AG04450 (cell line): Measurements from ENCODE around the gene PTX4. TPM values are rescaled to one million over a fixed set of nuclear protein-coding genes. Genes with fewer than 3 reads are reported as not detected.

Experiments used
- CTCF ChIA-PET: fragments of 300-600, 350-600 bp; formaldehyde crosslinking; extraction: SDS; loops from one replicate; lab custom pipeline; 2022; ENCODE audit warnings: antibody characterized with exemption, inconsistent platforms; lab: Charles Lee
- POLR2A ChIA-PET: fragments of 350-600 bp; formaldehyde crosslinking; extraction: SDS; loops from one replicate; lab custom pipeline; 2021; ENCODE audit warnings: antibody characterized with exemption, inconsistent platforms; lab: Yijun Ruan, JAX
- DNase-seq: peaks from one replicate; pipeline ENCODE4 v3.0.0-alpha.2; 2011; ENCODE audit warnings: low read depth, low spot score
- H3K27ac ChIP-seq: one replicate; pipeline ENCODE4 v1.5.1; 2012; ENCODE audit warnings: low read depth, low read length, control low read depth
- H3K27me3 ChIP-seq: one replicate; pipeline ENCODE4 v1.6.0; 2012; ENCODE audit warnings: low read length; ENCODE audit not compliant: control insufficient read depth, insufficient read depth
- H3K4me3 ChIP-seq: 2 replicates; pipeline ENCODE4 v1.5.1; 2011; ENCODE audit warnings: mild to moderate bottlenecking, low read depth, low read length, control low read depth
- H3K9me3 ChIP-seq: 2 replicates; pipeline ENCODE4 v1.5.1; 2012; ENCODE audit warnings: low read length; ENCODE audit not compliant: control insufficient read depth, insufficient read depth
- CTCF ChIP-seq: IDR thresholded peaks from 2 replicates; pipeline ENCODE4 v1.5.1; 2011; ENCODE audit warnings: low read depth, low read length, control low read depth, inconsistent platforms
- polyA minus RNA-seq: library from RNA; depleted of rRNA, polyadenylated mRNA; stranded (reverse); fragments of >200 nt; gene quantifications from 2 replicates; pipeline ENCODE4 v1.2.3, GENCODE V29; 2011; rRNA and poly(A)+ RNA removed
- polyA plus RNA-seq: library from polyadenylated mRNA; depleted of rRNA; stranded (reverse); fragments of >200 nt; gene quantifications from 2 replicates; pipeline ENCODE4 v1.2.3, GENCODE V29; 2011; rRNA removed

PTX4 gene
- polyA plus RNA-seq = not detected in 2 replicates
- not detected in 2 replicates for polyA minus RNA-seq

- Histone ChIP-seq H3K27me3 (peaks cover 2% of the 10 kb centered on the region), H3K9me3 (peaks cover 7% of the 10 kb centered on the region; the same call in 1 of the 2 replicates), H3K4me3 (no peak within 1 kb of the TSS), H3K27ac (no peak within 1 kb of the TSS)
- ChIA-PET CTCF (no interaction called here), POLR2A (no interaction called here)
- TF ChIP-seq CTCF = no peak
- no peak for DNase-seq
Measured at GRCh38 chr16:1488619-1489018, at the start of gene PTX4. Gene PTX4, minus strand, starts transcription at chr16:1488944. Its CDS starts 35 bp downstream, at chr16:1488909.

- H3K4me3 ChIP-seq = no peak overlapping the region
- CTCF ChIA-PET = interaction anchor here (0.8 kb wide), 1 partner anchor 168 kb away, joined by 4 read pairs; the partner anchor contains the start of gene MAPK8IP3
- TF ChIP-seq CTCF = no peak
- no peaks in the 10 kb centered on the region for H3K27me3 ChIP-seq
- H3K9me3 ChIP-seq = peaks cover 6% of the 10 kb centered on the region; the same call in 1 of the 2 replicates
- DNase-seq = no peak
- H3K27ac ChIP-seq = no peak overlapping the region
- POLR2A ChIA-PET = no interaction called here
Measured at GRCh38 chr16:1537763-1538289, 49.1 kb upstream of the PTX4 start.

GRCh38 chr16:1537138-1537577 lies 48.4 kb upstream of the PTX4 start:
- TF ChIP-seq CTCF = no peak
- no peak overlapping the region for H3K4me3 ChIP-seq
- H3K9me3 ChIP-seq = peaks cover 6% of the 10 kb centered on the region; the same call in 1 of the 2 replicates
- no peaks in the 10 kb centered on the region for H3K27me3 ChIP-seq
- H3K27ac ChIP-seq = no peak overlapping the region
- DNase-seq = no peak
- ChIA-PET POLR2A (no interaction called here), CTCF (interaction anchor here (0.8 kb wide), 1 partner anchor 169 kb away, joined by 4 read pairs; the partner anchor contains the start of gene MAPK8IP3)

GRCh38 chr16:1536601-1537000 lies 47.9 kb upstream of the PTX4 start:
- TF ChIP-seq CTCF = no peak
- ChIA-PET CTCF (no interaction called here), POLR2A (no interaction called here)
- Histone ChIP-seq H3K27ac (no peak overlapping the region), H3K9me3 (peaks cover 6% of the 10 kb centered on the region; the same call in 1 of the 2 replicates), H3K27me3 (no peaks in the 10 kb centered on the region), H3K4me3 (no peak overlapping the region)
- no peak for DNase-seq
